H9 (cell line): ENCODE measurements around the gene COL4A4. TPM values are rescaled to one million over a fixed set of nuclear protein-coding genes. Genes with fewer than 3 reads are reported as not detected.

Experiments
- DNase-seq: peaks from one replicate; pipeline ENCODE4 v3.0.0-alpha.2; 2017
- H2AFZ ChIP-seq: one replicate; pipeline ENCODE4 v1.6.1; 2013; ENCODE audit warnings: mild to moderate bottlenecking, low read length, control low read depth, moderate library complexity
- H2AK5ac ChIP-seq: 2 replicates; pipeline ENCODE4 v1.6.1; 2013; ENCODE audit warnings: low read length, control low read depth, mixed read lengths; ENCODE audit not compliant: insufficient read length
- H2BK120ac ChIP-seq: one replicate; pipeline ENCODE4 v1.6.1; 2013; ENCODE audit warnings: low read depth, mild to moderate bottlenecking, low read length, control low read depth, inconsistent platforms; ENCODE audit not compliant: poor library complexity, severe bottlenecking
- H2BK12ac ChIP-seq: 2 replicates; pipeline ENCODE4 v1.6.1; 2013; ENCODE audit warnings: low read length, control low read depth, mixed read lengths, low read depth; ENCODE audit not compliant: insufficient read length
- H2BK15ac ChIP-seq: 2 replicates; pipeline ENCODE4 v1.6.1; 2013; ENCODE audit warnings: low read depth, low read length, control low read depth
- H2BK20ac ChIP-seq: one replicate; pipeline ENCODE4 v1.6.1; 2013; ENCODE audit warnings: low read depth, mild to moderate bottlenecking, low read length, control low read depth, inconsistent platforms; ENCODE audit not compliant: poor library complexity, severe bottlenecking
- H2BK5ac ChIP-seq: 2 replicates; pipeline ENCODE4 v1.6.1; 2013; ENCODE audit warnings: low read length, control low read depth, mixed read lengths; ENCODE audit not compliant: insufficient read length
- H3K14ac ChIP-seq: 2 replicates; pipeline ENCODE4 v1.6.1; 2013; ENCODE audit warnings: low read length, control low read depth; ENCODE audit not compliant: insufficient read depth
- H3K18ac ChIP-seq: 2 replicates; pipeline ENCODE4 v1.6.1; 2013; ENCODE audit warnings: low read depth, mild to moderate bottlenecking, mixed read lengths, low read length, control low read depth; ENCODE audit not compliant: insufficient read length
- H3K23ac ChIP-seq: 2 replicates; pipeline ENCODE4 v1.6.1; 2013; ENCODE audit warnings: low read length, control low read depth, mixed read lengths, low read depth; ENCODE audit not compliant: insufficient read length
- H3K23me2 ChIP-seq: 2 replicates; pipeline ENCODE4 v1.6.1; 2013; ENCODE audit warnings: low read depth, mild to moderate bottlenecking, mixed read lengths, low read length, control low read depth; ENCODE audit not compliant: insufficient read length, poor library complexity, severe bottlenecking
- H3K27ac ChIP-seq: 2 replicates; pipeline ENCODE4 v1.5.1; 2013; ENCODE audit warnings: low read length, control low read depth, mixed read lengths, low read depth; ENCODE audit not compliant: insufficient read length
- H3K27me3 ChIP-seq: 2 replicates; pipeline ENCODE4 v1.6.1; 2013; ENCODE audit warnings: low read length, control low read depth, inconsistent platforms; ENCODE audit not compliant: insufficient read depth
- H3K4ac ChIP-seq: 2 replicates; pipeline ENCODE4 v1.6.1; 2013; ENCODE audit warnings: low read depth, mild to moderate bottlenecking, control low read depth, inconsistent platforms, low read length, moderate library complexity
- H3K4me1 ChIP-seq: 2 replicates; pipeline ENCODE4 v1.6.1; 2013; ENCODE audit warnings: low read length, control low read depth, inconsistent platforms; ENCODE audit not compliant: insufficient read depth
- H3K4me2 ChIP-seq: 2 replicates; pipeline ENCODE4 v1.6.1; 2013; ENCODE audit warnings: low read length, control low read depth, mixed read lengths; ENCODE audit not compliant: insufficient read length, insufficient read depth
- H3K56ac ChIP-seq: 2 replicates; pipeline ENCODE4 v1.6.1; 2013; ENCODE audit warnings: low read depth, mild to moderate bottlenecking, mixed read lengths, low read length, control low read depth; ENCODE audit not compliant: insufficient read length
- H3K79me1 ChIP-seq: 2 replicates; pipeline ENCODE4 v1.6.1; 2013; ENCODE audit warnings: low read depth, mild to moderate bottlenecking, moderate library complexity, low read length, control low read depth, inconsistent platforms; ENCODE audit not compliant: insufficient read depth, poor library complexity, severe bottlenecking
- H3K79me2 ChIP-seq: 2 replicates; pipeline ENCODE4 v1.6.1; 2013; ENCODE audit warnings: low read length, control low read depth, inconsistent platforms; ENCODE audit not compliant: insufficient read depth
- H3K9ac ChIP-seq: 2 replicates; pipeline ENCODE4 v1.6.1; 2013; ENCODE audit warnings: low read length, control low read depth, mixed read lengths; ENCODE audit not compliant: insufficient read length; ENCODE audit errors: extremely low read depth
- H3K9me3 ChIP-seq: one replicate; pipeline ENCODE4 v1.6.1; 2013; ENCODE audit warnings: low read depth, low read length, inconsistent platforms; ENCODE audit not compliant: control insufficient read depth
- H3T11ph ChIP-seq: one replicate; pipeline ENCODE4 v1.6.1; 2013; ENCODE audit warnings: mild to moderate bottlenecking, low read length, control low read depth, inconsistent platforms
- H4K20me1 ChIP-seq: one replicate; pipeline ENCODE4 v1.6.1; 2013; ENCODE audit not compliant: control insufficient read depth, insufficient read length, insufficient read depth
- H4K5ac ChIP-seq: 2 replicates; pipeline ENCODE4 v1.6.1; 2013; ENCODE audit warnings: low read depth, mild to moderate bottlenecking, mixed read lengths, low read length, control low read depth; ENCODE audit not compliant: insufficient read length
- H4K8ac ChIP-seq: replicated peaks from 2 replicates; pipeline ENCODE4 v1.6.1; 2013; ENCODE audit warnings: low read length, control low read depth, mixed read lengths, low read depth; ENCODE audit not compliant: insufficient read length
- H4K91ac ChIP-seq: 2 replicates; pipeline ENCODE4 v1.6.1; 2013; ENCODE audit warnings: low read depth, mild to moderate bottlenecking, moderate library complexity, mixed read lengths, low read length, control low read depth; ENCODE audit not compliant: insufficient read length
- H3K27ac Mint-ChIP-seq, 3 experiments: 2 replicates in 2 of 3; 3 replicates in 1 of 3; pipeline ENCODE4 v1.8.0; 2020 to 2021; ENCODE audit warnings: mixed read lengths in 3 of 3, mild to moderate bottlenecking in 1 of 3, moderate library complexity in 1 of 3
- H3K27me3 Mint-ChIP-seq: 2 replicates; pipeline ENCODE4 v1.8.0; 2021; ENCODE audit warnings: low read depth, mild to moderate bottlenecking, moderate library complexity, mixed read lengths
- H3K36me3 Mint-ChIP-seq, 3 experiments: 2 replicates in 2 of 3; 3 replicates in 1 of 3; pipeline ENCODE4 v1.8.0; 2020 to 2021; ENCODE audit warnings: low read depth in 3 of 3, mixed read lengths in 3 of 3; ENCODE audit not compliant: insufficient read depth in 1 of 3
- H3K4me1 Mint-ChIP-seq, 2 experiments: 2 replicates each; pipeline ENCODE4 v1.8.0; 2020; ENCODE audit warnings: mixed read lengths in 2 of 2
- H3K4me3 Mint-ChIP-seq, 2 experiments: 2 replicates in 1 of 2; 3 replicates in 1 of 2; pipeline ENCODE4 v1.8.0; 2020 to 2021; ENCODE audit warnings: mild to moderate bottlenecking in 2 of 2, mixed read lengths in 2 of 2, moderate library complexity in 1 of 2
- H3K9me3 Mint-ChIP-seq, 2 experiments: 2 replicates in 1 of 2; 3 replicates in 1 of 2; pipeline ENCODE4 v1.8.0; 2020; ENCODE audit warnings: mild to moderate bottlenecking in 2 of 2, mixed read lengths in 2 of 2, moderate library complexity in 1 of 2
- WGBS: extraction: QIAGEN DNeasy Blood & Tissue Kit; methylation state at CpG from one replicate; pipeline ENCODE4 v1.1.7; 2013; ENCODE audit warnings: missing lambda C conversion rate, low lambda C conversion rate, mixed read lengths; ENCODE audit not compliant: insufficient read length; ENCODE audit errors: extremely low coverage; 5-methylcytosine and 5-hydroxymethylcytosine counted together
- total RNA-seq: library from RNA; stranded (reverse); gene quantifications from 2 replicates; pipeline ENCODE4 v1.2.1, GENCODE V29; 2021
- TF ChIP-seq, protein P1 (sequence below): fragments of 200-600 bp; sonication (generic); conservative IDR thresholded peaks from 3 replicates; pipeline ENCODE4 v1.8.0; 2021; ENCODE audit warnings: antibody characterized with exemption, mild to moderate bottlenecking

COL4A4 gene
- total RNA-seq, 1 experiment from 2014 or later: 0.92 TPM

- Histone ChIP-seq H3K79me2 (no peaks in the 10 kb centered on the region), H2BK15ac (no peak overlapping the region), H4K91ac (no peak overlapping the region), H3K9me3 (no peaks in the 10 kb centered on the region), H2AK5ac (no peak overlapping the region), H2BK120ac (no peak overlapping the region), H2BK5ac (no peak overlapping the region), H3K4me2 (no peak overlapping the region), H3K23me2 (no peaks in the 10 kb centered on the region), H3K18ac (no peak overlapping the region), H3K14ac (no peak overlapping the region), H2AFZ (no peak overlapping the region), H3K27ac (no peak overlapping the region), H2BK20ac (no peak overlapping the region), H3K4me1 (peaks cover 6% of the 10 kb centered on the region; the same call in 1 of the 2 replicates), H3T11ph (no peak overlapping the region), H2BK12ac (no peak overlapping the region), H3K9ac (no peak overlapping the region), H3K79me1 (no peaks in the 10 kb centered on the region), H4K20me1 (no peaks in the 10 kb centered on the region), H4K8ac (no peak overlapping the region), H3K27me3 (no peaks in the 10 kb centered on the region), H3K56ac (no peak overlapping the region), H3K4ac (no peak overlapping the region), H4K5ac (no peak overlapping the region), H3K23ac (no peak overlapping the region)
- no CpG with 5 or more reads among the region's 5 CpGs for whole genome bisulfite sequencing
- Mint-ChIP-seq H3K4me3 (no peak overlapping the region), H3K27ac (no peak overlapping the region), H3K27me3 (no peaks in the 10 kb centered on the region), H3K4me1 (peaks cover 11% of the 10 kb centered on the region in 2 experiments), H3K9me3 (no peaks in the 10 kb centered on the region), H3K36me3 (no peaks in the 10 kb centered on the region)
- TF ChIP-seq, protein P1, sequence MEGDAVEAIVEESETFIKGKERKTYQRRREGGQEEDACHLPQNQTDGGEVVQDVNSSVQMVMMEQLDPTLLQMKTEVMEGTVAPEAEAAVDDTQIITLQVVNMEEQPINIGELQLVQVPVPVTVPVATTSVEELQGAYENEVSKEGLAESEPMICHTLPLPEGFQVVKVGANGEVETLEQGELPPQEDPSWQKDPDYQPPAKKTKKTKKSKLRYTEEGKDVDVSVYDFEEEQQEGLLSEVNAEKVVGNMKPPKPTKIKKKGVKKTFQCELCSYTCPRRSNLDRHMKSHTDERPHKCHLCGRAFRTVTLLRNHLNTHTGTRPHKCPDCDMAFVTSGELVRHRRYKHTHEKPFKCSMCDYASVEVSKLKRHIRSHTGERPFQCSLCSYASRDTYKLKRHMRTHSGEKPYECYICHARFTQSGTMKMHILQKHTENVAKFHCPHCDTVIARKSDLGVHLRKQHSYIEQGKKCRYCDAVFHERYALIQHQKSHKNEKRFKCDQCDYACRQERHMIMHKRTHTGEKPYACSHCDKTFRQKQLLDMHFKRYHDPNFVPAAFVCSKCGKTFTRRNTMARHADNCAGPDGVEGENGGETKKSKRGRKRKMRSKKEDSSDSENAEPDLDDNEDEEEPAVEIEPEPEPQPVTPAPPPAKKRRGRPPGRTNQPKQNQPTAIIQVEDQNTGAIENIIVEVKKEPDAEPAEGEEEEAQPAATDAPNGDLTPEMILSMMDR: no peak
- DNase-seq: no peak
These were observed 178.4 kb downstream of the COL4A4 start for GRCh38 chr2:226985583-226985946.
